GM23248 (cell line): ENCODE data around the gene CHST8.

Experiments
- EZH2 ChIP-seq: fragments of 200-600 bp; sonication (generic); IDR thresholded peaks from 2 replicates; pipeline ENCODE4 v1.6.1; 2018; ENCODE audit warnings: antibody characterized with exemption, mild to moderate bottlenecking; ENCODE audit not compliant: insufficient read depth, poor library complexity, severe bottlenecking
- EZH2phosphoT487 ChIP-seq: fragments of 200-600 bp; sonication (generic); IDR thresholded peaks from 2 replicates; pipeline ENCODE4 v1.6.1; 2018; ENCODE audit warnings: antibody characterized with exemption, moderate library complexity, mild to moderate bottlenecking, low read depth; ENCODE audit not compliant: insufficient read depth

- no peak for TF ChIP-seq EZH2phosphoT487
- TF ChIP-seq EZH2, result no peak
Observed at GRCh38 chr19:33781996-33782395, 160.2 kb downstream of the CHST8 start.
